ENCODE data around the gene COIL.

Gene COIL

GRCh38 chr17:56912105-56912999 lies 48.5 kb downstream of the COIL start:
- peaks cover 81% of the 10 kb centered on the region for H3K4me1 Mint-ChIP-seq
- H3K27me3 Mint-ChIP-seq, result no peaks in the 10 kb centered on the region
- no peak for ATAC-seq
- peak overlapping the region; percentile 88 for H3K4me3 Mint-ChIP-seq
- H3K36me3 Mint-ChIP-seq, result peaks cover 5% of the 10 kb centered on the region
- no peaks in the 10 kb centered on the region for H3K9me3 Mint-ChIP-seq
- H3K27ac Mint-ChIP-seq, result peak overlapping the region; percentile 86

DNA sequence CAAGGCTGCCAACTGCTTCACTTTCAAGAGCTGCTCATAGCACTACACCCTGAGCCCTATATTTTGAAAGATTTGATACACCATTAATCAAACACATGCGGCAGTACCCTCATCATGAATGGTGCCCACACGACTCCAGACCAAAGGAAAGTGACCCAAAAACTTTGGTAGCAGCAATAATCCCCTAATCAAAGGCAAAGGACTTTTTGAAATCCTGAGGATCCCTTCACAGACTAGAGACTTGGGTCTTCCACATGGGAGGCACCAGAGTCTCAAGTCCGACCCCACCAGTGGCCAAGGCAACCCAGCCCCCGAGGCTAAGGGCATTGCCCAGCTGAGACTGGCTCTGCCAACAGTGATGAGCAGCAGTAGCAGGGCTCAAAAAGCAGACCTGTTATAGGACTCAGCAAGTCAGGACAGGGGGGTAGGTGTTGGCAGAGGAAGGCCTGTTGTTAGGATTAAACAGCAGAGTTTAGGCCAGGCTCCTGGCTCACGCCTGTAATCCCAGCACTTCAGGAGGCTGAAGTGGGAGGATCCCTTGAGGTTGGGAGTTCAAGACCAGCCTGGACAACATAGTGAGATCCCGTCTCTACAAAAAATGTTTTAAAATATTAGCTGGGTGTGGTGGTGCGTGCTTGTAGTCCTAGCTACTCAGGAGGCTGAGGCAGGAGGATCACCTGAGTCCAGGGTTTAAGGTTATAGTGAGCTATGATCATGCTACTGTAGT lies 50.2 kb downstream of the COIL start:
- Mint-ChIP-seq H3K27ac (peak overlapping the region; percentile 86), H3K4me1 (peaks cover 82% of the 10 kb centered on the region), H3K36me3 (peaks cover 20% of the 10 kb centered on the region), H3K9me3 (no peaks in the 10 kb centered on the region), H3K4me3 (peak overlapping the region; percentile 15), H3K27me3 (no peaks in the 10 kb centered on the region)
- no peak for ATAC-seq

- Mint-ChIP-seq H3K4me1 (peaks cover 75% of the 10 kb centered on the region), H3K4me3 (no peak overlapping the region), H3K27me3 (no peaks in the 10 kb centered on the region), H3K27ac (peak overlapping the region; percentile 86), H3K36me3 (peaks cover 22% of the 10 kb centered on the region), H3K9me3 (no peaks in the 10 kb centered on the region)
- no peak for ATAC-seq
Observed at GRCh38 chr17:56909742-56910508, 50.9 kb downstream of the COIL start.

DNA sequence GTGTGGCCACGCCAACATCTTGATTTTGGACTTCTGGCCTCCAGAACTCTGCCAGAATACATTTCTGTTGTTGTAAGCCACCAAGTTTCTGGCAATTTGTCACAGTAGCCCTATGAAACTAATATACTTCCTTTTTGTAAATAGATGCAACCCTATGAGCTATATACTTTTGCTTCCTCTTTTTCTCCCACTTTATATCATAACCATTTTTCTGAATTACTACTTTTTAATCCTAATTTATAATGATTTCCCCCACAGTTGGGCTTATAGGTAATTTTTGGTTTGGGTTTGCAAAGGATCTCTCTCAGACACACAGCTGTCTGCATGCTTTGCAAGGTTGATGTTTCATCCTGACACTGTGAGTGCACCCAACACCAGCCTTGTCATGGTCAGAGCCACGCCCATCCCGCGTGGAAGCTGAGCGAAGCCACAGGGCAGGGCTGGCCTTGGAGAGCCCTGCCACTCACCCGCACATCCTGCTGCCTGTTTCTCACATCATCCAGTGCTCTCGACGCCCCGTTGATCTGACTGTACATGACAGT lies 52.8 kb downstream of the COIL start:
- no peaks in the 10 kb centered on the region for H3K27me3 Mint-ChIP-seq
- H3K9me3 Mint-ChIP-seq, result no peaks in the 10 kb centered on the region
- H3K27ac Mint-ChIP-seq, result peak overlapping the region; percentile 86
- H3K36me3 Mint-ChIP-seq, result peaks cover 37% of the 10 kb centered on the region
- H3K4me3 Mint-ChIP-seq, result peak overlapping the region; percentile 29
- peak; percentile 98 for ATAC-seq
- peaks cover 73% of the 10 kb centered on the region for H3K4me1 Mint-ChIP-seq

GRCh38 chr17:56903560-56903959 lies 57.3 kb downstream of the COIL start:
- Mint-ChIP-seq H3K27ac (no peak overlapping the region), H3K27me3 (no peaks in the 10 kb centered on the region), H3K9me3 (no peaks in the 10 kb centered on the region), H3K36me3 (peaks cover 59% of the 10 kb centered on the region), H3K4me1 (peaks cover 43% of the 10 kb centered on the region), H3K4me3 (no peak overlapping the region)
- no peak for ATAC-seq

DNA sequence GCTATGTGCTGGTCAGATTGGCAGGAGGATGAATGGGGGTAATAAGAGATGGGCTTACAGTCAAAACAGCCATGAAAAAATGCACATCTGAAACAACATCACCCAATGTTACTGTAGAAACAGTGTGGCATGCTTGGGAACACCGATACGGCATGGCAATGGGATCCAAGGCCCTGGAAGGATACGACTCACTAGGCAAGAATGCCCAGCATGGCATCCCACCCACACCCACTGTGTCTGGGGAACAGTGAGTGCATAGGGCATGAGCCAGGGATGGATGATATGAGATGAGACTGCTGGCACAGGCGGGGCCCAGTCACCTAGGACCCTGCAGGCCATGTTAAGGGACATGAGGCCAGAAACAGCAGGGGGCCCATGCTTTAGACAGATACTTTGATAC lies 58.5 kb downstream of the COIL start:
- no peaks in the 10 kb centered on the region for H3K9me3 Mint-ChIP-seq
- no peak for ATAC-seq
- H3K27me3 Mint-ChIP-seq, result no peaks in the 10 kb centered on the region
- H3K27ac Mint-ChIP-seq, result no peak overlapping the region
- H3K36me3 Mint-ChIP-seq, result peaks cover 66% of the 10 kb centered on the region
- H3K4me1 Mint-ChIP-seq, result peaks cover 43% of the 10 kb centered on the region
- no peak overlapping the region for H3K4me3 Mint-ChIP-seq

DNA sequence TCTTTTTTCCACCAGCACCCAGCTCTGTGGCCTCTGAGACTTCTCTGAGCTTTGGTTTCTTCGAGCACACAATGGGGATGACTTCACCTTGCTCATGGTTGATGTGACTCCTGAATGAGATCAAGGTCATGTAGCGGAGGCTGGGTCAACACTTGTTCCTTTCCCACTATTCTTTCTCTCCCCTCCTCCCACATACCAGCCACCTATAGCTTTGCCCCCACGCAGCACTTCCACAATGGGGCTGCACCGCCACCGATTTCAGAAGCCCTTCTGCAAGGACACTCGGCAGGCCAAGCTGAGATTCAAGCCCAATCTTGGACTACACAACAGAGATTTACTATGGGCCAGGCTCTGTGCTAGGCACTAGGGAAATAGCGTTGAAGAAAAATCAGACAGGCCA lies 61.4 kb downstream of the COIL start:
- Mint-ChIP-seq H3K36me3 (peaks cover 60% of the 10 kb centered on the region), H3K27me3 (no peaks in the 10 kb centered on the region), H3K9me3 (no peaks in the 10 kb centered on the region), H3K27ac (no peak overlapping the region), H3K4me3 (no peak overlapping the region), H3K4me1 (peaks cover 35% of the 10 kb centered on the region)
- no peak for ATAC-seq

- no peaks in the 10 kb centered on the region for H3K27me3 Mint-ChIP-seq
- H3K4me1 Mint-ChIP-seq, result peaks cover 30% of the 10 kb centered on the region
- H3K27ac Mint-ChIP-seq, result no peak overlapping the region
- no peak for ATAC-seq
- no peak overlapping the region for H3K4me3 Mint-ChIP-seq
- no peaks in the 10 kb centered on the region for H3K9me3 Mint-ChIP-seq
- peaks cover 57% of the 10 kb centered on the region for H3K36me3 Mint-ChIP-seq
Observed at GRCh38 chr17:56898874-56899273, 62.0 kb downstream of the COIL start.

GRCh38 chr17:56897646-56898424 lies 63.0 kb downstream of the COIL start:
- H3K27me3 Mint-ChIP-seq, result no peaks in the 10 kb centered on the region
- H3K9me3 Mint-ChIP-seq, result no peaks in the 10 kb centered on the region
- H3K4me1 Mint-ChIP-seq, result peaks cover 35% of the 10 kb centered on the region
- ATAC-seq, result peak; percentile 81
- no peak overlapping the region for H3K4me3 Mint-ChIP-seq
- H3K36me3 Mint-ChIP-seq, result peaks cover 62% of the 10 kb centered on the region
- peak overlapping the region; percentile 55 for H3K27ac Mint-ChIP-seq

GRCh38 chr17:56896968-56897359 lies 63.9 kb downstream of the COIL start:
- H3K4me1 Mint-ChIP-seq, result peaks cover 35% of the 10 kb centered on the region
- H3K27ac Mint-ChIP-seq, result peak overlapping the region; percentile 55
- H3K4me3 Mint-ChIP-seq, result no peak overlapping the region
- no peak for ATAC-seq
- peaks cover 71% of the 10 kb centered on the region for H3K36me3 Mint-ChIP-seq
- no peaks in the 10 kb centered on the region for H3K9me3 Mint-ChIP-seq
- no peaks in the 10 kb centered on the region for H3K27me3 Mint-ChIP-seq

DNA sequence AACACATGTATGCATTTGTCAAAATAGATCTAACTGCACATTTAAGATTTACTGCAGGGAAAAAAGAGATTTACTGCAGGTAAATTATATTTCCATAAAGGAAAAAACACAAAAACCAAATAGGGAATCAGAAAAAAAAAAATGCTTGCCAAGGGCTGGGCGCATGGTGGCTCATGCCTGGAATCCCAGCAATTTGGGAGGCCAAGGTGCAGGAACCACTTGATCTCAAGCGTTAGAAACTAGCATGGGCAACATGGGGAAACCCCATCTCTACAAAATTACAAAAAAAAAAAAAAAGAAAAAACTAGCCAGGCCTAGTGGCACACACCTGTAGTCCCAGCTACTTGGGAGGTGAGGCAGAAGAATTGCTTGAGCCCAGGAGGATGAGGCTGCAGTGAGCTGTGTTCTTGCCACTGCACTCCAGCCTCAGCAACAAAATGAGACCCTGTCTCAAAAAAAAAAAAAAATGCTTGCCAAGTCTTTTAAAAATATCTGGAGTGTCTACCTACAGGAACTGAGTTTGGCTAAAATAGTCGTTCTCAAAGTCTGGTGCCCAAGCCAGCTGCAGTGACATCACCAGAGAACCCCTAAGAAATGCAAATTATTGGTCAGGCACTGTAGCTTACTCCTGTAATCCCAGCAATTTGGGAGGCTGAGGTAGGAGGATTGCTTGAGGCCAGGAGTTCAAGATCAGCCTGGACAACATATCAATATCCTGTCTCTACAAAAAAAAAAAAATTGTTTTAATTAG lies 64.5 kb downstream of the COIL start:
- Mint-ChIP-seq H3K4me1 (peaks cover 35% of the 10 kb centered on the region), H3K27ac (no peak overlapping the region), H3K36me3 (peaks cover 71% of the 10 kb centered on the region), H3K9me3 (no peaks in the 10 kb centered on the region), H3K27me3 (no peaks in the 10 kb centered on the region), H3K4me3 (no peak overlapping the region)
- no peak for ATAC-seq

DNA sequence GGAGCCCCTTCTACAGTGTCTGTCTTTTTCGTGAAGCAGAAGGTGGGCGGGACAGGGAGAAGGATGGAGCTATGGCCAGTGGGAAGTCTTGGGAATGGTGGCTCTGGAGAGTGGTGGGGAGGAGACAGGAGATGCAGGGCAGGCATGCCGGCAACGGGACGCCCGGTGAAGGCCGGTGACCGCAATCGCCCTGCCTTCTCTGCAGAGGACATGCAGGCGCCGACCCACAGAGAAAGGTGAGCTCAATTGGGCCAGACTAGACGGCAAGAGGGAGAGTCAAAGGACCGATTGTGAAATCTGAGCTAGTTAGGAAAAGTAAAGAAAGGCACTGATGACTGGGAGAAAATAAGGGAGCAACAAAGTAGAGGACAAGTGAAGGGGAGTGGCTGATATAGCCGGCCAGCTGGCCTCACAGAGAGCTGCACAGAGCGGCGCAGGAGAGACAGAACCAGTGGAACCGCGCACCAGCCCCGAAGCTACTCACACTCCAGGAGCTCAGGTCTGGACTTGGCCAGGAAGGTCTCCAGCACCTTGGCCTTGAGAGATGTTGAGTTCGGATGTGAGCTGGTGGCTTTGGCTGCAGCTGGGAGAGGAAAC lies 65.9 kb downstream of the COIL start:
- no peak overlapping the region for H3K4me3 Mint-ChIP-seq
- no peak for ATAC-seq
- H3K36me3 Mint-ChIP-seq, result peaks cover 71% of the 10 kb centered on the region
- H3K9me3 Mint-ChIP-seq, result no peaks in the 10 kb centered on the region
- no peaks in the 10 kb centered on the region for H3K27me3 Mint-ChIP-seq
- H3K4me1 Mint-ChIP-seq, result peaks cover 25% of the 10 kb centered on the region
- H3K27ac Mint-ChIP-seq, result no peak overlapping the region

GRCh38 chr17:56893503-56893902 lies 67.3 kb downstream of the COIL start:
- Mint-ChIP-seq H3K9me3 (no peaks in the 10 kb centered on the region), H3K27ac (no peak overlapping the region), H3K4me1 (peaks cover 22% of the 10 kb centered on the region), H3K36me3 (peaks cover 73% of the 10 kb centered on the region), H3K27me3 (no peaks in the 10 kb centered on the region), H3K4me3 (no peak overlapping the region)
- ATAC-seq, result no peak
